Neural progenitor cell (in vitro differentiated cells): ENCODE results near the gene RYR1.

Experiments
- EZH2 ChIP-seq: fragments of 200-600 bp; sonication (generic); IDR thresholded peaks from 2 replicates; pipeline ENCODE4 v1.6.1; 2017; ENCODE audit warnings: antibody characterized with exemption, mild to moderate bottlenecking, moderate library complexity
- EZH2phosphoT487 ChIP-seq: fragments of 200-600 bp; sonication (generic); IDR thresholded peaks from 2 replicates; pipeline ENCODE4 v1.6.1; 2017; ENCODE audit warnings: antibody characterized with exemption
- TF ChIP-seq, protein P1 (sequence below): fragments of 200-600 bp; sonication (generic); IDR thresholded peaks from 2 replicates; pipeline ENCODE4 v1.5.1; 2017; ENCODE audit warnings: antibody characterized with exemption, mild to moderate bottlenecking

DNA sequence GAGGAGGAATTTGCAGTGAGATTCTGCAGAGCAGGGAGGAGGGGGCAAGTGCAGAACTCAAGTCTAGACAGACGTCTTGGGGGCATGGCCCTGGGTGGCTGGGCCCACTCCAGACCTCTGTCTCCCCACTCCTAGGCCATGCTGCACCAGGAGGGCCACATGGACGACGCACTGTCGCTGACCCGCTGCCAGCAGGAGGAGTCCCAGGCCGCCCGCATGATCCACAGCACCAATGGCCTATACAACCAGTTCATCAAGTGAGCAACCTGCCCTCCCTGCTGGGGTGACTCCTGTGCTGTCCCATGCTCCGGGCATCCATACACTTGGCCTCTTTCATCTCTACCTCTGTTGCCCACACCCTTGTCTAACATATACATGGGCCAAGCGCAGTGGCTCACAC lies 18.1 kb downstream of the RYR1 start:
- TF ChIP-seq, protein P1, sequence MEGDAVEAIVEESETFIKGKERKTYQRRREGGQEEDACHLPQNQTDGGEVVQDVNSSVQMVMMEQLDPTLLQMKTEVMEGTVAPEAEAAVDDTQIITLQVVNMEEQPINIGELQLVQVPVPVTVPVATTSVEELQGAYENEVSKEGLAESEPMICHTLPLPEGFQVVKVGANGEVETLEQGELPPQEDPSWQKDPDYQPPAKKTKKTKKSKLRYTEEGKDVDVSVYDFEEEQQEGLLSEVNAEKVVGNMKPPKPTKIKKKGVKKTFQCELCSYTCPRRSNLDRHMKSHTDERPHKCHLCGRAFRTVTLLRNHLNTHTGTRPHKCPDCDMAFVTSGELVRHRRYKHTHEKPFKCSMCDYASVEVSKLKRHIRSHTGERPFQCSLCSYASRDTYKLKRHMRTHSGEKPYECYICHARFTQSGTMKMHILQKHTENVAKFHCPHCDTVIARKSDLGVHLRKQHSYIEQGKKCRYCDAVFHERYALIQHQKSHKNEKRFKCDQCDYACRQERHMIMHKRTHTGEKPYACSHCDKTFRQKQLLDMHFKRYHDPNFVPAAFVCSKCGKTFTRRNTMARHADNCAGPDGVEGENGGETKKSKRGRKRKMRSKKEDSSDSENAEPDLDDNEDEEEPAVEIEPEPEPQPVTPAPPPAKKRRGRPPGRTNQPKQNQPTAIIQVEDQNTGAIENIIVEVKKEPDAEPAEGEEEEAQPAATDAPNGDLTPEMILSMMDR, result no peak
- TF ChIP-seq EZH2phosphoT487 (no peak), EZH2 (no peak)
